Right atrium auricular region (tissue), 2 donors: Measurements from ENCODE around the gene PKD1L1. TPM values are rescaled to one million over a fixed set of nuclear protein-coding genes. Genes with fewer than 3 reads are reported as not detected.
"Not testable (repeated sequence)": the region's sequence is repeated elsewhere in the genome, so short reads cannot be mapped to it uniquely, and the experiment has no call there.

ENCODE experiments used
- DNase-seq: peaks from one replicate; pipeline ENCODE4 v3.0.0-alpha.2; 2019; ENCODE audit warnings: low spot score
- H3K27ac ChIP-seq, 2 donors: fragments of 200-600 bp; sonication (generic); 1 replicate in 1 of 2; 2 replicates in 1 of 2; pipeline ENCODE4 v1.5.1; 2016 to 2019
- H3K27me3 ChIP-seq, 2 donors: fragments of 200-600 bp; sonication (generic); one replicate each; pipeline versions ENCODE4 v1.5.1 to v1.6.0; 2017 to 2019
- H3K36me3 ChIP-seq: fragments of 200-600 bp; sonication (generic); one replicate; pipeline ENCODE4 v1.5.1; 2016
- H3K4me1 ChIP-seq, 2 donors: fragments of 200-600 bp; sonication (generic); one replicate each; pipeline versions ENCODE4 v1.5.1 to v1.6.0; 2017 to 2019
- H3K4me3 ChIP-seq, 2 donors: fragments of 200-600 bp; sonication (generic); 1 replicate in 1 of 2; 2 replicates in 1 of 2; pipeline ENCODE4 v1.5.1; 2017 to 2019; ENCODE audit warnings: mild to moderate bottlenecking in 1 of 2, moderate library complexity in 1 of 2
- H3K9me3 ChIP-seq, 2 donors: fragments of 200-600 bp; sonication (generic); one replicate each; pipeline ENCODE4 v1.5.1; 2019
- CTCF ChIP-seq, 2 donors: fragments of 200-600 bp; sonication (generic); IDR thresholded peaks; one replicate each; pipeline ENCODE4 v1.5.1; 2019; ENCODE audit warnings: antibody characterized with exemption in 2 of 2
- total RNA-seq, 2 donors: library from RNA; depleted of rRNA; stranded (reverse); fragments of >200 nt; gene quantifications; one replicate each; pipeline ENCODE4 v1.1.0, GENCODE V29; 2016

PKD1L1 gene
- total RNA-seq, 2 donors from 2014 or later: 0.98 to 1.1 TPM

GRCh38 chr7:47801423-47801822 lies 146.8 kb downstream of the PKD1L1 start:
- Histone ChIP-seq H3K4me1 (peaks cover 0 to 8% of the 10 kb centered on the region in 2 donors), H3K27me3 (no peaks in the 10 kb centered on the region), H3K4me3 (no peak overlapping the region), H3K9me3 (no peaks in the 10 kb centered on the region), H3K27ac (no peak overlapping the region), H3K36me3 (no peaks in the 10 kb centered on the region)
- no peak for DNase-seq
- TF ChIP-seq CTCF (IDR thresholded peaks at IDR 0.05): no peak

DNA sequence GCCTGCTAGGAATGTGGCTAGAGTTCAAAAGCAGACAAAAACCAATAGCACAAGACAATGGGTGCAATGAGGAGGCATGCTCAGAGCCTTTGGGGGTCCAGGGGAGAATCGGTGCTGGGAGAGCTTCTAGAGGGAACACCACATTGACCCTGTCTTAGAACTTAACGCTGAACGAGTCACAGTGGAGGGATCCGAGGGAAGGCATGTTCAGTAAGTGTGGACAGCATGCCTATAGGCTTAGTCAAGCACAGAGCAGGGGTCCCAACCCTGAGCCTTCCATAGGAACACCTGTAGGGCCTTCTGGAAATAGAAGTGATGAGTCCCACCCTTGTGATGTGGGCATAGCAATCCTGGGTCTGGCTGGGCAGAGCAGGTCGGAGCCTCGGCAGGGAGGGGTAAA lies 148.7 kb downstream of the PKD1L1 start:
- no peak for TF ChIP-seq CTCF (IDR thresholded peaks at IDR 0.05)
- DNase-seq: no peak
- no peaks in the 10 kb centered on the region for H3K36me3 ChIP-seq
- no peaks in the 10 kb centered on the region for H3K27me3 ChIP-seq
- H3K4me3 ChIP-seq: no peak overlapping the region
- no peaks in the 10 kb centered on the region for H3K9me3 ChIP-seq
- H3K4me1 ChIP-seq: no peaks in the 10 kb centered on the region
- no peak overlapping the region for H3K27ac ChIP-seq

DNA sequence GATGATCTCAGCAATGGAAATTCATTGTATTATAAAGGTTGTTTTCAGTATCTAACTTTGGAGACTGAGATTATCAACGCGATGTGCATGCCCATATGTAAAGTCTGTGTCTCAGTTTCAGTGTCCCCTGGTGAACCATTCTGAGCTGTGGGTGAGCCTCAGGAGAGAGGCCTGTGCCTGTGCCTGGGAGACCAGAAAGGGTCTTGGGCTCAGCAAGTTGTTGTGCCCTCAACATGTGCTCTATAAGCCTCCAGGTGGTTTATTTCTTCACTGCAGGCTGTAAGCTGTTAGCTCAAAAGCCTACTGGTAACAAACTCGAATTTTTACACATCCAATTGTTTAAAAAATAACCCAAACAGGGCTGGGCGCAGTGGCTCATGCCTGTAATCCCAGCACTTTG lies 151.9 kb downstream of the PKD1L1 start:
- no peak overlapping the region for H3K4me3 ChIP-seq
- no peaks in the 10 kb centered on the region for H3K4me1 ChIP-seq
- no peaks in the 10 kb centered on the region for H3K36me3 ChIP-seq
- no peaks in the 10 kb centered on the region for H3K27me3 ChIP-seq
- no peak for DNase-seq
- H3K27ac ChIP-seq: no peak overlapping the region
- no peaks in the 10 kb centered on the region for H3K9me3 ChIP-seq
- TF ChIP-seq CTCF (IDR thresholded peaks at IDR 0.05): no peak

DNA sequence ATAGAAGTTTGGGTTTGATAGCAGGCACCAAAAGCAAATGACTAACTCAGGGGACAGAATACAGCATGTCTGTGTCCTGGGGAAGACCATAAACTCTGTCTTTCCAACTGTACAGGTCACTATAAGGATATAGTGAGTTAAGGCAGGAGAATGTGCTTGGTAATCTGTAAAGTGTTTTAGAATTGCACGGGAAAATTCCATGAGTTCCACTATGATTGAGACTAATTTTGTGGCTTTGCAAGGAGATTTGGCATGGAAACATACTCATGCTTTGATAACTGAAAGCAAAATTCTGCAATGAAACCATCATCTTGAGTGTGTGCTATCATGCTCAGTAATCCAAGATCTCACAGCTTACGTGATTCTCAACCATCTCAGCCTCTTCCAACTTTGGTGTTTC lies 152.6 kb downstream of the PKD1L1 start:
- no peaks in the 10 kb centered on the region for H3K9me3 ChIP-seq
- no peak for DNase-seq
- H3K4me1 ChIP-seq: no peaks in the 10 kb centered on the region
- no peak for TF ChIP-seq CTCF (IDR thresholded peaks at IDR 0.05)
- no peak overlapping the region for H3K27ac ChIP-seq
- H3K27me3 ChIP-seq: no peaks in the 10 kb centered on the region
- H3K36me3 ChIP-seq: no peaks in the 10 kb centered on the region
- no peak overlapping the region for H3K4me3 ChIP-seq

DNA sequence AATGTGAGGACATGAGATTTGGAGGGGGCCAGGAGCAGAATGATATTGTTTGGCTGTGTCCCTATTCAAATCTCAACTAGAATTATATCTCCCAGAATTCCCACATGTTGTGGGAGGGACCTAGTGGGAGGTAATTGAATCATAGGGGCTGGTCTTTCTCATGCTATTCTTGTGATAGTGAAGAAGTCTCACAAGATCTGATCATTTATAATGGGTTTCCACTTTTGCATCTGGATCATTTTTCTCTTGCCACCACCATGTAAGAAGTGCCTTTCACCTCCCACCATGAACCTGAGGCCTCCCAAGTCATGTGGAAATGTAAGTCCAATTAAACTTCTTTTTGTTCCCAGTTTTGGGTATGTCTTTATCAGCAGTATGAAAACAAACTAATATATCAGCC lies 153.1 kb downstream of the PKD1L1 start:
- H3K4me1 ChIP-seq, H3K9me3 ChIP-seq, DNase-seq, H3K36me3 ChIP-seq, H3K27me3 ChIP-seq, H3K27ac ChIP-seq, H3K4me3 ChIP-seq: not testable (repeated sequence)

- Histone ChIP-seq H3K27me3 (no peaks in the 10 kb centered on the region), H3K36me3 (no peaks in the 10 kb centered on the region), H3K4me1 (no peaks in the 10 kb centered on the region), H3K9me3 (no peaks in the 10 kb centered on the region), H3K27ac (no peak overlapping the region), H3K4me3 (no peak overlapping the region)
- no peak for TF ChIP-seq CTCF (IDR thresholded peaks at IDR 0.05)
- DNase-seq: no peak
Observed at GRCh38 chr7:47794016-47794415, 154.2 kb downstream of the PKD1L1 start.

DNA sequence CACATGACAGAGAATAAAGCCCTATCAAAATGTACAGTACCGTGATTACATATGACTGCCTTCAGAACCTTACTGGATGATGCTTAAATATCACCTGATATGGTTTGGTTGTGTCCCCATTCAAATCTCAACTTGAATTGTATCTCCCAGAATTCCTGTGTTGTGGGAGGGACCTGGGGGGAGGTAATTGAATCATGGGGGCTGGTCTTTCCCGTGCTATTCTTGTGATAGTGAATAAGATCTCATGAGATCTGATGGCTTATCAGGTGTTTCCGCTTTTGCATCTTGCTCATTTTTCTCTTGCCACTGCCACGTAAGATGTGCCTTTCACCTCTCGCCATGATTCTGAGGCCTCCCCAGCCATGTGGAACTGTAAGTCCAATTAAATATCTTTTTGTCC lies 155.1 kb downstream of the PKD1L1 start:
- not testable (repeated sequence) for H3K4me3 ChIP-seq, H3K27ac ChIP-seq, DNase-seq, H3K36me3 ChIP-seq, H3K9me3 ChIP-seq, H3K27me3 ChIP-seq, H3K4me1 ChIP-seq
